HepG2 (cell line): ENCODE measurements around the gene IRF6. TPM values are rescaled to one million over a fixed set of nuclear protein-coding genes. Genes with fewer than 3 reads are reported as not detected.

ENCODE experiments used
- ARID5B ChIP-seq: IDR thresholded peaks from 2 replicates; pipeline ENCODE4 v1.4.0; 2020; ENCODE audit warnings: mild to moderate bottlenecking, missing genetic modification reagents
- CENPX ChIP-seq: sonication (generic); formaldehyde crosslinking; IDR thresholded peaks from 2 replicates; pipeline ENCODE4 v1.9.0; 2021; ENCODE audit warnings: mild to moderate bottlenecking, missing genetic modification reagents, moderate library complexity
- EHMT2 ChIP-seq: fragments of 200-600 bp; sonication (generic); IDR thresholded peaks from 2 replicates; pipeline ENCODE4 v1.7.0; 2017; ENCODE audit warnings: antibody characterized with exemption, low read depth, low read length, borderline replicate concordance
- JDP2 ChIP-seq: sonication (generic); formaldehyde crosslinking; IDR thresholded peaks from 2 replicates; pipeline ENCODE4 v1.8.1; 2022; ENCODE audit warnings: missing genetic modification reagents, borderline replicate concordance
- KAT7 ChIP-seq: IDR thresholded peaks from 2 replicates; pipeline ENCODE4 v1.6.1; 2018; ENCODE audit warnings: borderline replicate concordance, missing compliant biosample characterization
- MEF2D ChIP-seq: sonication (generic); formaldehyde crosslinking; IDR thresholded peaks from 2 replicates; pipeline ENCODE4 v1.5.1; 2020; ENCODE audit warnings: mild to moderate bottlenecking, missing genetic modification reagents
- RFX1 ChIP-seq: fragments of 450-650 bp; IDR thresholded peaks from 2 replicates; pipeline ENCODE4 v1.6.1; 2017
- SMAD9 ChIP-seq: sonication (generic); formaldehyde crosslinking; IDR thresholded peaks from 2 replicates; pipeline ENCODE4 v1.5.1; 2020; ENCODE audit warnings: mild to moderate bottlenecking, missing genetic modification reagents
- SNAPC4 ChIP-seq: sonication (generic); formaldehyde crosslinking; IDR thresholded peaks from 2 replicates; pipeline ENCODE4 v1.4.0; 2020; ENCODE audit warnings: mild to moderate bottlenecking, missing genetic modification reagents
- ZNF124 ChIP-seq: sonication (generic); formaldehyde crosslinking; IDR thresholded peaks from 2 replicates; pipeline ENCODE4 v1.4.0; 2020; ENCODE audit warnings: missing genetic modification reagents
- ZNF496 ChIP-seq: sonication (generic); formaldehyde crosslinking; IDR thresholded peaks from 2 replicates; pipeline ENCODE4 v1.8.1; 2023; ENCODE audit warnings: mild to moderate bottlenecking, moderate library complexity, missing genetic modification reagents; ENCODE audit not compliant: insufficient replicate concordance
- polyA plus RNA-seq, 8 experiments: library from polyadenylated mRNA; depleted of rRNA in 3 of 8; stranded (reverse) in 7 of 8; unstranded in 1 of 8; fragments of >200 nt; fragmentation: Illumina TruSeq in 4 of 8; extraction: Trizol in 4 of 8; gene quantifications; 2 replicates each; pipeline versions ENCODE4 v1.2.1 to v1.2.3, GENCODE V29; 2011 to 2016; ENCODE audit warnings: low read depth in 4 of 8, missing spikeins in 1 of 8, mixed read lengths in 1 of 8; ENCODE audit not compliant: insufficient read depth in 1 of 8
- total RNA-seq, 5 experiments: library from RNA; depleted of rRNA; stranded (reverse); fragments of >200 nt; fragmentation: Illumina TruSeq; extraction: Trizol; gene quantifications; 2 replicates each; pipeline ENCODE4 v1.2.3, GENCODE V29; 2016; ENCODE audit warnings: low read depth in 1 of 5
- TF ChIP-seq, protein P1 (sequence below): sonication (generic); formaldehyde crosslinking; IDR thresholded peaks from 2 replicates; pipeline ENCODE4 v1.4.0; 2020; ENCODE audit warnings: mild to moderate bottlenecking, missing genetic modification reagents

Gene IRF6
- total and polyA plus RNA-seq, 2 of the 13 experiments (the other 11 are each of a cell fraction or from before 2014, with no cell fraction given) = 0.02 TPM; not detected in 1

DNA sequence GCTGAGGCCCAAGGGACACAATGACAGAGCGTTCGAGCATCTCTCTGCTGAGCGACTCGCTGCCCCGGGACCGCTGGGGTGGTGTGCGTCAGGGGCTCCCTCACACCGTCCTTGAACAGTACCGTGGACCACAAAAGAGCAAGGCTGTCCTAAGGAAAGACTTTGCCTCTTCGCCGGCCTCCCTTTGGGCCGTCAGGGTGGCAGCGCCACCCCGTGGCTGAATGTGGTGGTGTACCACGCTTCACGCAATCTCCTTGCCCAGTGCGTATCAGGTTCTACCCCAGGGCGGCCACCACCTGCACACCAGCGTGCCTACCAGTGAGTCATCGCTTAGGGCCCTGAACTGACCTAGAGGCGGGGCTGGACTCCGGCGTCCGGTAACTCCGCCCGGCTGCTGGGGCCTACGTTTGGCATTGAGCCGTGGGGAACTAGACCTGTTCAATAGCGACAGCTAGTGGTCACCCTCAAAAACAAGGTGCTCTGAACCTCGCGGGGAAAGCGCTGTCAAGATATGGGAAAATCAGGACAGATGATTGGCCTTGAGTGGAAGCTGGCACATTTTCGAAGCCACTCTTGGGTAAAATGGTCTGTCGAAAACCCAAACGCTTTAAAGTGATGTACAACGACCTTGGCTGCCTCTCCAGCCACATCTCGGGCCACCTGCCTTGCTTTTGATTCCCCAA is 58.2 kb downstream of the IRF6 start (continued):
- TF ChIP-seq SNAPC4 (CRISPR knock-in tag) (no peak), JDP2 (no peak), ZNF124 (CRISPR knock-in tag) (no peak), MEF2D (CRISPR knock-in tag) (0 out of 2 replicates have a peak, but pooled peaks have one; percentile 27), KAT7 (no peak), RFX1 (no peak), ZNF496 (CRISPR knock-in tag) (no peak), ARID5B (CRISPR knock-in tag) (peak; percentile 70), SMAD9 (CRISPR knock-in tag) (no peak), EHMT2 (no peak; the same call in 1 of the 2 replicates), CENPX (CRISPR knock-in tag) (no peak)
- TF ChIP-seq, protein P1, sequence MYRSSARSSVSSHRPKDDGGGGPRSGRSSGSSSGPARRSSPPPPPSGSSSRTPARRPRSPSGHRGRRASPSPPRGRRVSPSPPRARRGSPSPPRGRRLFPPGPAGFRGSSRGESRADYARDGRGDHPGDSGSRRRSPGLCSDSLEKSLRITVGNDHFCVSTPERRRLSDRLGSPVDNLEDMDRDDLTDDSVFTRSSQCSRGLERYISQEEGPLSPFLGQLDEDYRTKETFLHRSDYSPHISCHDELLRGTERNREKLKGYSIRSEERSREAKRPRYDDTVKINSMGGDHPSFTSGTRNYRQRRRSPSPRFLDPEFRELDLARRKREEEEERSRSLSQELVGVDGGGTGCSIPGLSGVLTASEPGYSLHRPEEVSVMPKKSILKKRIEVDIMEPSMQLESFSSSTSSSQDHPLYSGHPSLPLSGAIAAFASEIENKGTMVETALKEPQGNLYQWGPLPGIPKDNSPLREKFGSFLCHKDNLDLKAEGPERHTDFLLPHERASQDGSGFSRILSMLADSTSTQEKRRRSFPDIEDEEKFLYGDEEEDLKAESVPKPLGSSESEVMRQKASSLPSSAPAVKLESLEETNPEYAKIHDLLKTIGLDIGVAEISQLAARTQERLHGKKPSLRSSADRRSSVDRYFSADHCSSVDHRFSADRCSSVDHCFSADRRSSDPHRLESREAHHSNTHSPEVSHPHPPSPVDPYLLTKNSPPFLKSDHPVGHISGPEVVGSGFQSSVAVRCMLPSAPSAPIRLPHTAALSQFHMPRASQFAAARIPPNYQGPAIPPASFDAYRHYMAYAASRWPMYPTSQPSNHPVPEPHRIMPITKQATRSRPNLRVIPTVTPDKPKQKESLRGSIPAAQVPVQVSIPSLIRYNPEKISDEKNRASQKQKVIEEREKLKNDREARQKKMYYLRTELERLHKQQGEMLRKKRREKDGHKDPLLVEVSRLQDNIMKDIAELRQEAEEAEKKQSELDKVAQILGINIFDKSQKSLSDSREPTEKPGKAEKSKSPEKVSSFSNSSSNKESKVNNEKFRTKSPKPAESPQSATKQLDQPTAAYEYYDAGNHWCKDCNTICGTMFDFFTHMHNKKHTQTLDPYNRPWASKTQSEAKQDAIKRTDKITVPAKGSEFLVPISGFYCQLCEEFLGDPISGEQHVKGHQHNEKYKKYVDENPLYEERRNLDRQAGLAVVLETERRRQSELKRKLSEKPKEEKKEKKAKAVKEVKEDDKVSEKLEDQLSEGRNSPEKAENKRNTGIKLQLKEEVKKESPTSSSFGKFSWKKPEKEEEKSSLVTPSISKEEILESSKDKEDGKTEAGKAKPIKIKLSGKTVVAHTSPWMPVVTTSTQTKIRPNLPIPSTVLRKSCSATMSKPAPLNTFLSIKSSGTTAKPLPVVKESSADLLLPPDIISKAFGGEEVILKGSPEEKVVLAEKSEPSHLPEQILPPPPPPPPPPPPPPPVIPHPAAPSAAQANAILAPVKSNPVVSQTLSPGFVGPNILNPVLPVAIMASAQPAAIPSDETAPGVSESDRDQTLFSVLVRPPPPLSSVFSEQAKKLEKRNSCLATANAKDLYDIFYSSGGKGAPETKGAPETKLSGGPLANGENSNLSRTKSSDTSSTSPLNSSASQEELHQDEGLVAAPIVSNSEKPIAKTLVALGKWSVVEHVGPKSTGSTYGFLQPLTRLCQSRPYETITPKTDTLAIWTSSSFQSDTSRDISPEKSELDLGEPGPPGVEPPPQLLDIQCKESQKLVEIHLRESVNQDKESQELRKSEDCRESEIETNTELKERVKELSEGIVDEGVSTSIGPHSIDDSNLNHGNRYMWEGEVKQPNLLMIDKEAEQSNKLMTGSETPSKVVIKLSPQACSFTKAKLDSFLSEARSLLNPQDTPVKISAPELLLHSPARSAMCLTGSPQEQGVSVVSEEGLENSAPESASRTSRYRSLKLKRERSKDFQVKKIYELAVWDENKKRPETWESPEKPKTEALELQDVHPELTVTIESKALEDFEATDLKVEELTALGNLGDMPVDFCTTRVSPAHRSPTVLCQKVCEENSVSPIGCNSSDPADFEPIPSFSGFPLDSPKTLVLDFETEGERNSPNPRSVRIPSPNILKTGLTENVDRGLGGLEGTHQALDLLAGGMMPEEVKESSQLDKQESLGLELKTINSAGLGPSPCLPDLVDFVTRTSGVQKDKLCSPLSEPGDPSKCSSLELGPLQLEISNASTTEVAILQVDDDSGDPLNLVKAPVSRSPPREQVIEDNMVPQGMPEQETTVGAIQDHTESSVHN (CRISPR knock-in tag) = no peak
